ENCODE results near the gene NCAM1.
"Not testable (repeated sequence)": the region's sequence is repeated elsewhere in the genome, so short reads cannot be mapped to it uniquely, and the experiment has no call there.

Gene NCAM1

GRCh38 chr11:113279591-113279990 lies 318.4 kb downstream of the NCAM1 start:
- Mint-ChIP-seq H3K36me3 (ENCODE audit: low read depth) (no peaks in the 10 kb centered on the region), H3K4me3 (no peak overlapping the region), H3K27me3 (ENCODE audit: low read depth) (no peaks in the 10 kb centered on the region), H3K9me3 (no peaks in the 10 kb centered on the region), H3K4me1 (ENCODE audit: low read depth) (peaks cover 6% of the 10 kb centered on the region), H3K27ac (no peak overlapping the region)

- Mint-ChIP-seq H3K4me1 (ENCODE audit: low read depth) (peaks cover 6% of the 10 kb centered on the region), H3K27me3 (ENCODE audit: low read depth) (no peaks in the 10 kb centered on the region), H3K36me3 (ENCODE audit: low read depth) (no peaks in the 10 kb centered on the region), H3K9me3 (no peaks in the 10 kb centered on the region), H3K27ac (no peak overlapping the region), H3K4me3 (no peak overlapping the region)
Observed at GRCh38 chr11:113281052-113281725, 320.0 kb downstream of the NCAM1 start.

GRCh38 chr11:113282898-113283437 lies 321.7 kb downstream of the NCAM1 start:
- Mint-ChIP-seq H3K9me3 (no peaks in the 10 kb centered on the region), H3K27me3 (ENCODE audit: low read depth) (no peaks in the 10 kb centered on the region), H3K27ac (no peak overlapping the region), H3K36me3 (ENCODE audit: low read depth) (no peaks in the 10 kb centered on the region), H3K4me3 (no peak overlapping the region), H3K4me1 (ENCODE audit: low read depth) (peaks cover 6% of the 10 kb centered on the region)

GRCh38 chr11:113283881-113284280 lies 322.7 kb downstream of the NCAM1 start:
- Mint-ChIP-seq H3K9me3 (no peaks in the 10 kb centered on the region), H3K27ac (no peak overlapping the region), H3K4me1 (ENCODE audit: low read depth) (no peaks in the 10 kb centered on the region), H3K4me3 (no peak overlapping the region), H3K27me3 (ENCODE audit: low read depth) (no peaks in the 10 kb centered on the region), H3K36me3 (ENCODE audit: low read depth) (no peaks in the 10 kb centered on the region)

- Mint-ChIP-seq H3K9me3 (no peaks in the 10 kb centered on the region), H3K27ac (no peak overlapping the region), H3K27me3 (ENCODE audit: low read depth) (no peaks in the 10 kb centered on the region), H3K4me1 (ENCODE audit: low read depth) (no peaks in the 10 kb centered on the region), H3K4me3 (no peak overlapping the region), H3K36me3 (ENCODE audit: low read depth) (no peaks in the 10 kb centered on the region)
Observed at GRCh38 chr11:113286009-113286408, 324.8 kb downstream of the NCAM1 start.

GRCh38 chr11:113286509-113287497 lies 325.6 kb downstream of the NCAM1 start:
- Mint-ChIP-seq H3K27me3 (ENCODE audit: low read depth) (no peaks in the 10 kb centered on the region), H3K4me1 (ENCODE audit: low read depth) (no peaks in the 10 kb centered on the region), H3K27ac (no peak overlapping the region), H3K9me3 (no peaks in the 10 kb centered on the region), H3K4me3 (no peak overlapping the region), H3K36me3 (ENCODE audit: low read depth) (no peaks in the 10 kb centered on the region)

GRCh38 chr11:113287801-113288200 lies 326.6 kb downstream of the NCAM1 start:
- no peaks in the 10 kb centered on the region for H3K27me3 Mint-ChIP-seq (ENCODE audit: low read depth)
- no peaks in the 10 kb centered on the region for H3K9me3 Mint-ChIP-seq
- no peaks in the 10 kb centered on the region for H3K4me1 Mint-ChIP-seq (ENCODE audit: low read depth)
- H3K36me3 Mint-ChIP-seq (ENCODE audit: low read depth): no peaks in the 10 kb centered on the region
- H3K4me3 Mint-ChIP-seq: no peak overlapping the region
- H3K27ac Mint-ChIP-seq: no peak overlapping the region

GRCh38 chr11:113288286-113288863 lies 327.2 kb downstream of the NCAM1 start:
- Mint-ChIP-seq H3K27ac (no peak overlapping the region), H3K36me3 (ENCODE audit: low read depth) (no peaks in the 10 kb centered on the region), H3K4me1 (ENCODE audit: low read depth) (no peaks in the 10 kb centered on the region), H3K27me3 (ENCODE audit: low read depth) (no peaks in the 10 kb centered on the region), H3K9me3 (no peaks in the 10 kb centered on the region), H3K4me3 (no peak overlapping the region)

GRCh38 chr11:113289431-113290187 lies 328.4 kb downstream of the NCAM1 start:
- no peaks in the 10 kb centered on the region for H3K4me1 Mint-ChIP-seq (ENCODE audit: low read depth)
- no peaks in the 10 kb centered on the region for H3K36me3 Mint-ChIP-seq (ENCODE audit: low read depth)
- no peak overlapping the region for H3K4me3 Mint-ChIP-seq
- no peaks in the 10 kb centered on the region for H3K9me3 Mint-ChIP-seq
- peaks cover 4% of the 10 kb centered on the region for H3K27me3 Mint-ChIP-seq (ENCODE audit: low read depth)
- no peak overlapping the region for H3K27ac Mint-ChIP-seq

GRCh38 chr11:113293936-113294335 lies 332.7 kb downstream of the NCAM1 start:
- H3K36me3 Mint-ChIP-seq (ENCODE audit: low read depth): no peaks in the 10 kb centered on the region
- H3K27me3 Mint-ChIP-seq (ENCODE audit: low read depth): peaks cover 10% of the 10 kb centered on the region
- no peaks in the 10 kb centered on the region for H3K9me3 Mint-ChIP-seq
- no peaks in the 10 kb centered on the region for H3K4me1 Mint-ChIP-seq (ENCODE audit: low read depth)
- no peak overlapping the region for H3K27ac Mint-ChIP-seq
- H3K4me3 Mint-ChIP-seq: no peak overlapping the region

GRCh38 chr11:113295993-113296392 lies 334.8 kb downstream of the NCAM1 start:
- Mint-ChIP-seq H3K4me3 (no peak overlapping the region), H3K4me1 (ENCODE audit: low read depth) (no peaks in the 10 kb centered on the region), H3K9me3 (no peaks in the 10 kb centered on the region), H3K27me3 (ENCODE audit: low read depth) (peaks cover 28% of the 10 kb centered on the region), H3K36me3 (ENCODE audit: low read depth) (no peaks in the 10 kb centered on the region), H3K27ac (no peak overlapping the region)

GRCh38 chr11:113296447-113297205 lies 335.4 kb downstream of the NCAM1 start:
- H3K27me3 Mint-ChIP-seq (ENCODE audit: low read depth): peaks cover 33% of the 10 kb centered on the region
- no peaks in the 10 kb centered on the region for H3K36me3 Mint-ChIP-seq (ENCODE audit: low read depth)
- H3K27ac Mint-ChIP-seq: no peak overlapping the region
- H3K9me3 Mint-ChIP-seq: no peaks in the 10 kb centered on the region
- no peak overlapping the region for H3K4me3 Mint-ChIP-seq
- no peaks in the 10 kb centered on the region for H3K4me1 Mint-ChIP-seq (ENCODE audit: low read depth)

- H3K4me3 Mint-ChIP-seq; H3K27ac Mint-ChIP-seq; H3K36me3 Mint-ChIP-seq (ENCODE audit: low read depth); H3K4me1 Mint-ChIP-seq (ENCODE audit: low read depth); H3K9me3 Mint-ChIP-seq: not testable (repeated sequence)
- H3K27me3 Mint-ChIP-seq (ENCODE audit: low read depth): peaks cover 33% of the 10 kb centered on the region
Observed at GRCh38 chr11:113298496-113298895, 337.3 kb downstream of the NCAM1 start.
